Tibial nerve (tissue), 3 donors: ENCODE measurements around the gene MAT1A.
"Not testable (repeated sequence)": the region's sequence is repeated elsewhere in the genome, so short reads cannot be mapped to it uniquely, and the experiment has no call there.

Experiments used
- CTCF ChIP-seq, 5 experiments: fragments of 200-600 bp in 3 of 5; fragments of 450-650 bp in 2 of 5; sonication (generic) in 3 of 5; IDR thresholded peaks; one replicate each; pipeline ENCODE4 v1.5.1; 2016 to 2019; ENCODE audit warnings: antibody characterized with exemption in 5 of 5, mild to moderate bottlenecking in 3 of 5, moderate library complexity in 2 of 5
- POLR2A ChIP-seq, 2 donors: fragments of 450-650 bp; IDR thresholded peaks; one replicate each; pipeline ENCODE4 v1.6.1; 2017; ENCODE audit warnings: antibody characterized with exemption in 2 of 2, mild to moderate bottlenecking in 2 of 2, moderate library complexity in 2 of 2

GRCh38 chr10:80251703-80252280 is 37.7 kb downstream of the MAT1A start:
- TF ChIP-seq CTCF, POLR2A (IDR thresholded peaks at IDR 0.05): not testable (repeated sequence)
